IMR-90 (cell line): Measurements from ENCODE around the gene PSMB5. TPM values are rescaled to one million over a fixed set of nuclear protein-coding genes. Genes with fewer than 3 reads are reported as not detected.
"Not testable (repeated sequence)": the region's sequence is repeated elsewhere in the genome, so short reads cannot be mapped to it uniquely, and the experiment has no call there.

Experiments
- ATAC-seq: fragments of 200-7000 bp; cut with Tn5 transposase; 2 replicates; pipeline ENCODE4 v1.9.1; 2020; ENCODE audit warnings: low read depth, mild to moderate bottlenecking, moderate library complexity
- BruUV-seq: library from RNA; stranded (reverse); fragments of 400-500 nt; replicated peaks from 2 replicates; lab custom pipeline; 2021; lab: Mats Ljungman, UMichigan
- CTCF ChIA-PET: fragments of 300-600 bp; formaldehyde crosslinking; extraction: SDS; loops from one replicate; lab custom pipeline; 2021; ENCODE audit warnings: antibody characterized with exemption; lab: Yijun Ruan, JAX
- POLR2A ChIA-PET: fragments of 300-600 bp; sonication (Branson Sonifier 250); formaldehyde crosslinking; loops from one replicate; lab custom pipeline; 2022; ENCODE audit warnings: antibody characterized with exemption; ENCODE audit not compliant: unreplicated experiment; lab: Charles Lee
- DNase-seq: peaks from one replicate; pipeline ENCODE4 v3.0.0; 2013
- H2AFZ ChIP-seq: replicated peaks from 2 replicates; pipeline ENCODE3; 2013; ENCODE audit warnings: low read length, mild to moderate bottlenecking; ENCODE audit not compliant: poor library complexity
- H2AK5ac ChIP-seq: 2 replicates; pipeline ENCODE4 v1.6.1; 2013; ENCODE audit warnings: low read depth, low read length, inconsistent platforms
- H2AK9ac ChIP-seq: replicated peaks from 2 replicates; pipeline ENCODE3; 2013; ENCODE audit warnings: mild to moderate bottlenecking, low read depth, low read length, moderate library complexity; ENCODE audit not compliant: poor library complexity
- H2BK120ac ChIP-seq: 2 replicates; pipeline ENCODE4 v1.6.1; 2013; ENCODE audit warnings: low read depth, low read length, inconsistent platforms
- H2BK15ac ChIP-seq: 3 replicates; pipeline ENCODE4 v1.6.1; 2013; ENCODE audit warnings: low read depth, low read length, inconsistent platforms
- H2BK20ac ChIP-seq: 2 replicates; pipeline ENCODE4 v1.6.1; 2013; ENCODE audit warnings: low read depth, mild to moderate bottlenecking, inconsistent platforms, low read length, moderate library complexity
- H2BK5ac ChIP-seq: 2 replicates; pipeline ENCODE4 v1.6.1; 2013; ENCODE audit warnings: mild to moderate bottlenecking, low read depth, low read length, inconsistent platforms; ENCODE audit not compliant: poor library complexity, severe bottlenecking
- H3K14ac ChIP-seq: replicated peaks from 2 replicates; pipeline ENCODE4 v1.6.1; 2013; ENCODE audit warnings: low read depth, low read length, inconsistent platforms
- H3K18ac ChIP-seq: 2 replicates; pipeline ENCODE4 v1.6.1; 2013; ENCODE audit warnings: low read depth, low read length, control low read depth
- H3K23ac ChIP-seq: 2 replicates; pipeline ENCODE4 v1.6.1; 2013; ENCODE audit warnings: low read depth, low read length, inconsistent platforms
- H3K27ac ChIP-seq: 2 replicates; pipeline ENCODE4 v1.5.1; 2013; ENCODE audit warnings: mild to moderate bottlenecking, control low read depth, low read length; ENCODE audit not compliant: insufficient read depth
- H3K27me3 ChIP-seq: 2 replicates; pipeline ENCODE4 v1.6.1; 2013; ENCODE audit warnings: low read length; ENCODE audit not compliant: control insufficient read depth, insufficient read depth
- H3K36me3 ChIP-seq: 2 replicates; pipeline ENCODE4 v1.6.1; 2013; ENCODE audit warnings: low read length, mixed read lengths; ENCODE audit not compliant: control insufficient read depth, insufficient read depth
- H3K4ac ChIP-seq: 2 replicates; pipeline ENCODE4 v1.6.1; 2013; ENCODE audit warnings: low read depth, low read length, inconsistent platforms
- H3K4me1 ChIP-seq: 2 replicates; pipeline ENCODE4 v1.6.1; 2013; ENCODE audit warnings: low read length, mixed read lengths; ENCODE audit not compliant: control insufficient read depth, insufficient read depth
- H3K4me2 ChIP-seq: 2 replicates; pipeline ENCODE4 v1.6.1; 2013; ENCODE audit warnings: low read depth, mild to moderate bottlenecking, control low read depth, low read length, moderate library complexity
- H3K4me3 ChIP-seq: 2 replicates; pipeline ENCODE4 v1.5.1; 2013; ENCODE audit warnings: low read depth, mild to moderate bottlenecking, control low read depth, low read length, moderate library complexity; ENCODE audit not compliant: insufficient read depth
- H3K56ac ChIP-seq: 2 replicates; pipeline ENCODE4 v1.6.1; 2013; ENCODE audit warnings: low read length, inconsistent platforms; ENCODE audit not compliant: insufficient read depth; ENCODE audit errors: extremely low read depth
- H3K79me1 ChIP-seq, 2 experiments: 2 replicates each; pipeline ENCODE4 v1.6.1; 2013; ENCODE audit warnings: low read length in 2 of 2, inconsistent platforms in 1 of 2, low read depth in 1 of 2
- H3K9ac ChIP-seq: 2 replicates; pipeline ENCODE4 v1.6.1; 2013; ENCODE audit warnings: low read depth, low read length, control low read depth
- H3K9me1 ChIP-seq: 2 replicates; pipeline ENCODE4 v1.6.1; 2013; ENCODE audit warnings: low read length, inconsistent platforms; ENCODE audit not compliant: insufficient read depth
- H3K9me3 ChIP-seq: 2 replicates; pipeline ENCODE4 v1.6.1; 2013; ENCODE audit warnings: low read length; ENCODE audit not compliant: control insufficient read depth, insufficient read depth
- H4K20me1 ChIP-seq: 2 replicates; pipeline ENCODE4 v1.6.1; 2013; ENCODE audit warnings: low read length, inconsistent platforms; ENCODE audit not compliant: insufficient read depth
- H4K5ac ChIP-seq: 2 replicates; pipeline ENCODE4 v1.6.1; 2013; ENCODE audit warnings: mild to moderate bottlenecking, low read depth, low read length, control low read depth
- H4K8ac ChIP-seq, 2 experiments: 2 replicates each; pipeline ENCODE4 v1.6.1; 2013; ENCODE audit warnings: low read depth in 2 of 2, low read length in 2 of 2, control low read depth in 1 of 2, inconsistent platforms in 1 of 2
- H4K91ac ChIP-seq: 2 replicates; pipeline ENCODE4 v1.6.1; 2013; ENCODE audit warnings: low read depth, low read length, inconsistent platforms; ENCODE audit not compliant: insufficient read depth
- BHLHE40 ChIP-seq: fragments of 150-350 bp; IDR thresholded peaks from 2 replicates; pipeline ENCODE4 v1.6.1; 2016; ENCODE audit warnings: mild to moderate bottlenecking, low read depth, low read length
- CEBPB ChIP-seq: IDR thresholded peaks from 2 replicates; pipeline ENCODE4 v1.6.1; 2012; ENCODE audit warnings: low read depth, low read length, improper control_type of control experiment
- FOS ChIP-seq: fragments of 150-350 bp; IDR thresholded peaks from 2 replicates; pipeline ENCODE4 v1.6.1; 2016; ENCODE audit warnings: low read depth, low read length
- MAZ ChIP-seq: IDR thresholded peaks from 2 replicates; pipeline ENCODE4 v1.6.1; 2012; ENCODE audit warnings: low read depth, mild to moderate bottlenecking, low read length, improper control_type of control experiment, moderate library complexity, borderline replicate concordance
- MXI1 ChIP-seq: IDR thresholded peaks from 2 replicates; pipeline ENCODE4 v1.6.1; 2012; ENCODE audit warnings: low read depth, mild to moderate bottlenecking, low read length, moderate library complexity, borderline replicate concordance
- NFE2L2 ChIP-seq: fragments of 150-350 bp; IDR thresholded peaks from 2 replicates; pipeline ENCODE4 v1.6.1; 2016; ENCODE audit warnings: low read depth, mild to moderate bottlenecking, low read length
- RCOR1 ChIP-seq: IDR thresholded peaks from 2 replicates; pipeline ENCODE4 v1.6.1; 2012; ENCODE audit warnings: mild to moderate bottlenecking, low read length, improper control_type of control experiment; ENCODE audit not compliant: insufficient replicate concordance
- RFX5 ChIP-seq: IDR thresholded peaks from 2 replicates; pipeline ENCODE4 v1.8.0; 2012; ENCODE audit warnings: low read depth, mild to moderate bottlenecking, low read length, moderate library complexity
- SMC3 ChIP-seq: fragments of 150-350 bp; IDR thresholded peaks from 2 replicates; pipeline ENCODE4 v1.6.1; 2016; ENCODE audit warnings: low read depth, mild to moderate bottlenecking, antibody characterized with exemption, low read length, moderate library complexity
- USF2 ChIP-seq: fragments of 150-350 bp; IDR thresholded peaks from 2 replicates; pipeline ENCODE4 v1.6.1; 2017; ENCODE audit warnings: mild to moderate bottlenecking, antibody characterized with exemption, low read length, low read depth
- WGBS, 2 experiments: methylation state at CpG; one replicate each; pipeline versions ENCODE4 v1.1.5 to v1.1.7; 2013; ENCODE audit warnings: missing lambda C conversion rate in 2 of 2; ENCODE audit not compliant: insufficient read length in 1 of 2; ENCODE audit errors: extremely low coverage in 2 of 2; 5-methylcytosine and 5-hydroxymethylcytosine counted together
- dilution Hi-C: fragments of 300-500 bp; cut with HindIII; formaldehyde crosslinking; loops from one replicate; pipeline ENCODE4 v1.14.3; 2018; ENCODE audit warnings: low sequenced_read_pairs; ENCODE audit not compliant: unreplicated experiment
- in situ Hi-C: fragments of 300-500 bp; cut with MboI; formaldehyde crosslinking; loops from 3 replicates; pipeline ENCODE4 v1.14.3; 2019; ENCODE audit warnings: low sequenced_read_pairs, inconsistent platforms, mixed read lengths
- intact Hi-C: fragments of 100-400 bp; cut with micrococcal nuclease; formaldehyde crosslinking; loops from 2 replicates; pipeline ENCODE4 v1.10.0; 2022
- polyA plus RNA-seq, 3 experiments: library from polyadenylated mRNA; depleted of rRNA; stranded (reverse); fragments of >200 nt; gene quantifications; 2 replicates each; pipeline ENCODE4 v1.2.3, GENCODE V29; 2012; ENCODE audit warnings: low replicate concordance in 1 of 3
- total RNA-seq: library from RNA; depleted of rRNA; stranded (reverse); fragments of >200 nt; gene quantifications from 2 replicates; pipeline ENCODE4 v1.2.3, GENCODE V29; 2012

The PSMB5 gene
- total and polyA plus RNA-seq, 2 of the 4 experiments (the other 2 are of a cell fraction), result 310 to 321 TPM

- Histone ChIP-seq H3K27me3 (no peaks in the 10 kb centered on the region), H2AFZ (no peak overlapping the region), H3K9ac (no peak overlapping the region), H3K56ac (no peak overlapping the region), H3K4me1 (no peaks in the 10 kb centered on the region), H3K79me1 (no peaks in the 10 kb centered on the region), H4K8ac (no peak overlapping the region), H2AK9ac (no peak overlapping the region), H3K14ac (no peak overlapping the region), H2BK120ac (no peak overlapping the region), H4K91ac (no peak overlapping the region), H3K4me3 (no peak overlapping the region), H4K20me1 (no peaks in the 10 kb centered on the region), H2BK20ac (no peak overlapping the region), H3K27ac (no peak overlapping the region), H2BK15ac (no peak overlapping the region), H2AK5ac (no peak overlapping the region), H2BK5ac (no peak overlapping the region), H3K9me1 (no peaks in the 10 kb centered on the region), H3K18ac (no peak overlapping the region), H4K5ac (no peak overlapping the region), H3K4me2 (no peak overlapping the region), H3K9me3 (no peaks in the 10 kb centered on the region), H3K36me3 (no peaks in the 10 kb centered on the region), H3K23ac (no peak overlapping the region), H3K4ac (no peak overlapping the region)
- DNase-seq (no peak), ATAC-seq (no peak)
- no TSS peak for BruUV-seq
- WGBS, 2 experiments, result 80% methylated on average over 1 of the region's 4 CpGs; no CpG with 5 or more reads in 1 of the 2 experiments
- TF ChIP-seq RCOR1 (no peak), MAZ (no peak), BHLHE40 (no peak), USF2 (no peak), NFE2L2 (no peak), CEBPB (no peak), FOS (no peak), RFX5 (no peak), MXI1 (no peak), SMC3 (no peak)
- intact Hi-C loops, result no loop called here
- in situ Hi-C loops, result no loop called here
- CTCF ChIA-PET, result no interaction called here
- POLR2A ChIA-PET, result no interaction called here
- dilution Hi-C loops, result no loop called here
These were observed 19.1 kb downstream of the PSMB5 start for GRCh38 chr14:23015618-23016017.

- H2BK20ac ChIP-seq, H3K9me3 ChIP-seq, intact Hi-C loops, H3K36me3 ChIP-seq, H3K9ac ChIP-seq, CTCF ChIA-PET, ATAC-seq, H3K79me1 ChIP-seq, H3K4me2 ChIP-seq, H4K91ac ChIP-seq, BruUV-seq, H2AK9ac ChIP-seq, H2AK5ac ChIP-seq, POLR2A ChIA-PET, H3K56ac ChIP-seq, H2BK120ac ChIP-seq, DNase-seq, dilution Hi-C loops, H4K20me1 ChIP-seq, H3K14ac ChIP-seq, H4K5ac ChIP-seq, H3K9me1 ChIP-seq, H2BK15ac ChIP-seq, H3K4me3 ChIP-seq, H3K27me3 ChIP-seq, H4K8ac ChIP-seq, H2BK5ac ChIP-seq, in situ Hi-C loops, H3K4ac ChIP-seq, H3K23ac ChIP-seq, H3K18ac ChIP-seq, H3K4me1 ChIP-seq, H3K27ac ChIP-seq, H2AFZ ChIP-seq: not testable (repeated sequence)
- no CpG with 5 or more reads among the region's 5 CpGs for WGBS, 2 experiments
These were observed 21.0 kb downstream of the PSMB5 start for GRCh38 chr14:23013749-23014054.
